NB4 (cell line): ENCODE results near the gene MAST4.

Source experiments
- CTCF ChIP-seq: IDR thresholded peaks from one replicate; pipeline ENCODE4 v1.5.1; 2012; ENCODE audit warnings: low read depth, low read length
- POLR2A ChIP-seq: IDR thresholded peaks from 2 replicates; pipeline ENCODE4 v1.6.1; 2011; ENCODE audit warnings: mild to moderate bottlenecking; ENCODE audit not compliant: insufficient read length; ENCODE audit errors: extremely low read depth

GRCh38 chr5:67124556-67124955 is 528.4 kb downstream of the MAST4 start:
- TF ChIP-seq CTCF (no peak), POLR2A (no peak)
